ENCODE measurements around the gene NCAPH2. TPM values are rescaled to one million over a fixed set of nuclear protein-coding genes. Genes with fewer than 3 reads are reported as not detected.
"Not testable (repeated sequence)": the region's sequence is repeated elsewhere in the genome, so short reads cannot be mapped to it uniquely, and the experiment has no call there.

Gene NCAPH2
- polyA plus RNA-seq, 12 donors = 22.0 to 33.1 (median 29.8) TPM; not detected in 1

DNA sequence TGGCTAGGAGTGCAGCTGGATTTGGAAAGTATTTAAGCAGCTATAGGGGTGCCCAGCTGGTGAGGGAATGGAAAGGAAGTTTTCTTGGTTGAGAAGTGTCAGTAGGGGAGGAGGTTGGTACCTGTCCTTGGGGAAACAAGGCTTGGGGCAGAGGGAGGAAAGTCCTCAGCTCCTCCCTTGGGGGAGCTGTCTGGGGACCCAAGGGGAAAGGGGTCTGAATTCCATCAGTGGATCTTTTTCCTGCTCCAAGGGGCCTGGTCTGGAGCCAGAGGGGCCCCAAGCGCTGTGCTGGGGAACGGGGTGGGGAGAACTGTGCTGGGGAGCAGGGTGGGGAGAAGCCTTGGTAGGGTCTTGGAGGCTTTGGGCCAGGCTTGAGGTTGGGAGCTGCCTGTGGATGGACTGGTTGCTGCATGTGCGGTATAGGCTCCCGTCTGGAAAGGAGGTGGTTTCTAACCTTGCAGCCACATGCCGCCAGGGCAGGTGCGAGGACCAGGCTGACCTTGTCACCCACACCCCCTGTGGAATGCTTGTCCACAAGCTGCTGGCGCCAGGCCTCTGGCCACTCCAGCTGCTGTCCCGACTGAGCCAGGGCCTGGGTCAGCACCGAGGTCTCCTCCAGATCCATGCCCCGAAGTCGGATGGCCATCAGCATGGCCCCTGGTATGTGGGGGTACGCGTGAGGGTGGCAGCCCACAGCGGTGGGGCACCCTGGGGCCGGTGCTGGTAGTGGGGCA lies 20.8 kb downstream of the NCAPH2 start:
- DNase-seq = no peak

GRCh38 chr22:50529416-50529896 lies 21.4 kb downstream of the NCAPH2 start:
- no peak for DNase-seq

- no peak for DNase-seq
Measured at GRCh38 chr22:50529897-50530579, 22.0 kb downstream of the NCAPH2 start, which contains the start of gene TYMP. TYMP (minus strand) TSS chr22:50530012; CDS start chr22:50529709, 303 bp downstream.

- DNase-seq = no peak
Measured at GRCh38 chr22:50530580-50530876, 22.5 kb downstream of the NCAPH2 start.

- no peak for DNase-seq
Measured at GRCh38 chr22:50530877-50531545, 23.0 kb downstream of the NCAPH2 start.

GRCh38 chr22:50531546-50531961 lies 23.5 kb downstream of the NCAPH2 start:
- DNase-seq = no peak

DNA sequence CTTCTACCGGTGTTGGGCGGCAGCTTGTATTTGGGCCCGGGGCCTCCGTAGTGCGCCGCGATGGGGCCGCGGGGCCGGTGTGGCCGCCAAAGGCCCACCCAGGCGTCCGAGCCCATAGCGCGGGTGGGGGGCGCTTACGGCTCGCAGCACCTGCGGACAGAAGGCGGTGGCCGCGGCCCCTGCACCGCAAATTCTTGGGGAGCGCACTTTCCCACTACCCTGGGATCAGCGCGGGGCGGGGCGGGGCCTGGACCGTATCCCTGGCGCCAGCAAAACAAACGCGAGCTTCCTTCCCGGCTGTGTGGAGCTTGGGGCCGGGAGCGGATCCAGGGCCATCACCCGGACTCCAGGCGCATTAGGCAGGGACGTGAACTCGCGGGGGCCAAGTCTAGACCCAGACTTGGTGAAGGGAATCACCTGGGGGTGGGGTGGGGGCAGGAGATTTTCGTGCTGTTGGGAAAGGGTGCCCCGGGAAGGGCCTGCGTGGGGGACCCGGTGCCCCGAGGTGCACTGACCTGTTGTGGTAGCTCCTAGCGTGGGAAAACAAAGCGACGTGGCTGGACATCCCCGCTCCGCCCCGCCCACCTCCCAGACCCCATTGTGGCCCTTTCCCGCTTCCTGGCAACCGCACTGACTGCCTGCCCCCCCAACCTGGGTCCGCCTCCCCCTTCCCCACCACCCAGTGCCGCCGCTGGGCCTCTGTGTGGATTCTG lies 24.1 kb downstream of the NCAPH2 start:
- no peak for DNase-seq

DNA sequence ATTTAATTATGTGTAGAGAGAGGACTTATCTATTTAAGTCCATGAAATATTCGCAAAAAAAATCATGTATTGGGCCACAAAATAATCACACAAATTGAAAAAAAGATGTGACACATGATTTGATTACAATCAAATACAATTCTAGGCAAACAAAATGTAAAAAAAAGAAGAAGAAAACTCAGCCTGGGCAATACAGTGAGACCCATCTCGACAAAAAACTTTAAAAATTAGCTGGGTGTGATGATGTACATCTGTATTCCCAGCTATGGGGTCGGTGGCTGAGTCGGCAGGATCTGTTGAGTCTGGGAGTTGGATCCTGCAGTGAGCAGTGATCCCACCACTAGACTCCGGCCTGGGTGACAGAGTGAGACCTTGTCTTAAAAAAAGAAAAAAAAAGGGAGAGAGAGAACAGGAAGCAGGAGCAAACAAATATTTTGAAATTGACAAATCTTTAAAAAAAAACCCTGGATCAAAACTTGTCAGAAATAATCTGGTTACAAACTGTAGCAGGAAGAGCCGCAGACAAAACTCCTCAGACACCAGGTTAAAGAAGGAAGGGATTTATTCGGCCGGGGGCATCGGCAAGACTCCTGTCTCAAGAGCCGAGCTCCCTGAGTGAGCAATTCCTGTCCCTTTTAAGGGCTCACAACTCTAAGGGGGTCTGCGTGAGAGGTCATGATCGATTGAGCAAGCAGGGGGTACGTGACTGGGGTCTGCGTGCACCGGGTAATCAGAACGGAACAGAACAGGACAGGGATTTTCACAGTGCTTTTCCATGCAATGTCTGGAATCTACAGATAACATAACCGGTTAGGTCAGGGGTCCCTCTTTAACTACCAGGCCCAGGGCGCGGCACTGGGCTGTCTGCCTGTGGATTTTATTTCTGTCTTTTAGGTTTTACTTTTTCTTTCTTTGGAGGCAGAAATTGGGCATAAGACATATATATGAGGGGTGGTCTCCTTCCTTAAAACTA lies 25.1 kb downstream of the NCAPH2 start:
- no peak for DNase-seq

DNA sequence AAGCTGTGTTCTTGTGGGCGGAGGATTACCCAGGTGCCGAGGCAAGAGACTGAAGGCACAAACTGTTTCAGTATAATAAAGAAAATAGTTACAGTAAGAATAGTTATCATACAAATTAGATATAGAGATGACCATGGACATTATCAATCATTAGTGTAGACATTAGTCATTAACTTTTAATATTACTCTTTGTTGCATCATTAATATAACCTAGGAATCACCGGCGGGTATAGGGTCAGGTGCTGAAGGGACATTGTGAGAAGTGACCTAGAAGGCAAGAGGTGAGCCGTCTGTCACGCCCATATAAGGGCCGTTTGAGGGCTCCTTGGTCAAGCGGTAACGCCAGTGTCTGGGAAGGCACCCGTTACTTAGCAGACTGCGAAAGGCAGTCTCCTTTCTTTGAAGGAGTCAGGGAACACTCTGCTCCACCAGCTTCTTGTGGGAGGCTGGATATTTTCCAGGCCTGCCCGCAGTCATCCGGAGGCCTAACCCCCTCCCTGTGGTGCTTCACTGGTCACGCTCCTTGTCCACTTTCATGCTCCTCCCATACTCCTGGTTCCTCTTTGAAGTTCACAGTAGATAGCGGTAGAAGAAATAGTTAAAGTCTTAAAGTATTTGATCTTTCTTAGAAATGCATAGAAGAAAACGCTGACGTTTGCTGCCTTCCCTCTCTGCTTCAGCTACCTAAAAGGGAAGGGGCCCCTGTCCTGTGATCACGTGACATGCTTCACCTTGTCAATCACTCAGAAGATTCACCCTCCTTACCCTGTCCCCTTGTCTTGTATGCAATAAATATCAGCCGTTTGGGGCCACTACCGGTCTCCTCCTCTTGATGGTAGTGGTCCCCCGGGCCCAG lies 26.1 kb downstream of the NCAPH2 start:
- DNase-seq = not testable (repeated sequence)

GRCh38 chr22:50535113-50535512 lies 27.1 kb downstream of the NCAPH2 start:
- DNase-seq = no peak

DNA sequence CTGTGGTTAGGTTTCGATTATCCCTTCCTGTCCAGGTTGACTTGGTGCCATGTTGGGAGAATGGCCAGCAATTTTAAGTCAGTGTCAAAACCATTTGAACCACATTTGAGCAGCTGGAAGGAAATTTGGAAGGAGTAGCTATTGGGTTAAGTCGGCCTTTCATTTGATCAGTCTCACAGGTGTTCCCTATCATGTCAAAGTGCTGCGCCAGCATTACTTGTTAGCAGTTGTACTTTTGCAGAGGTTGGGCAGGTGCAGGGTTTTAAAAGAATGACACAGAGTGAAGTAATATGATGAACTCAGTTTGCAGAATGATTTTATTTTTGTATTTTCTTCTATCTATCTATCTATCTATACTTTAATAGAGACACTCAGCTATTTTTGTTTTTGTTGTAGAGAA lies 28.2 kb downstream of the NCAPH2 start:
- no peak for DNase-seq

DNA sequence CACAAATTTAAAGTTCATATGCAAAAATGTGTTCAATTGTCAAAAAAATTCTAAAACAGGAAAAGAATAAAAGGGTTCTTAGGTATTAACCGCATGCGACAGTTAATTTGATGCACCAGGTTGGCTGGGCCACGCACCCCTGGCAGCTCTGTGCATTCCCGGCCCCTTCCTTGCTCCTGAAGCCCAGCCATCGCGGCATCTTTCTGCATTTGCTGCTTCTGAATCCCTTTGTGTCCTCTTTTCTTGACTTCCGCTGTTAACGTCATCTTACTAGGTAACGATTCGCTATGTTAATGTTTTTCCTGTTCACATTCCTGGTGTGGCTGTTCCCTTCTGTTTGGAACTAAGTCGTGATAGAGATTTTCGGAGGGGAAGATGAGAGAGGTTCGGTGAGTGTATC lies 29.7 kb downstream of the NCAPH2 start:
- no peak for DNase-seq

DNA sequence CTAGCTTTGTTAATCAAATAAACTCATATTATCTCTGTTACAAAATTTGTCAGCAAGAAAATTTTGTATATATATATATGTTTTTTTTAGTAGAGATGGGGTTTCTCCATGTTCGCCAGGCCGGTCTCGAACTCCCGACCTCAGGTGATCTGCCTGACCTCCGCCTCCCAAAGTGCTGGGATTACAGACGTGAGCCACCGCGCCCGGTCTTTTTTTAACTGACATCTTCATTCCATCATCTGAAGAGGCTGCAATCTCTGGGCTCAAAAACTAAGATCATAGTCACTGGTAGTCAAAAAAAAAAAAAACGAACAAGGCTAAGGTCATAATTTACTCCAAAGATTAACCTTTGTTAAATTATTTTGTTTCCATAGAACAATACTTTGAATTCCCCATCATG lies 32.4 kb downstream of the NCAPH2 start:
- no peak for DNase-seq

DNA sequence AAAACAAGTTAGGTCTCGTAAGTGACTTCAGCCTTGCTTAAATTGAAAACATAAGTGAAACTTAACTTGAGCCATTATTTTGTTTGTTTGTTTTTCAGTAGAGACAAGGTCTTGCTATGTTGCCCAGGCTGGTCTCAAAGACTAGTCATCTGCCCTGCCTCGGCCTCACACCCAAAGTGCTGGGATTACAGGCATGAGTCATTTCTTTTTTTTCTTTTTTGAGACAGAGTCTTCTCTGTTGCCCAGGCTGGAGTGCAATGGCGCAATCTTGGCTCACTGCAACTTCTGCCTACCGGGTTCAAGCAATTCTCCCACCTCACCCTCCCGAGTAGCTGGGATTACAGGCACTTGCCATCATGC lies 33.6 kb downstream of the NCAPH2 start:
- not testable (repeated sequence) for DNase-seq

DNA sequence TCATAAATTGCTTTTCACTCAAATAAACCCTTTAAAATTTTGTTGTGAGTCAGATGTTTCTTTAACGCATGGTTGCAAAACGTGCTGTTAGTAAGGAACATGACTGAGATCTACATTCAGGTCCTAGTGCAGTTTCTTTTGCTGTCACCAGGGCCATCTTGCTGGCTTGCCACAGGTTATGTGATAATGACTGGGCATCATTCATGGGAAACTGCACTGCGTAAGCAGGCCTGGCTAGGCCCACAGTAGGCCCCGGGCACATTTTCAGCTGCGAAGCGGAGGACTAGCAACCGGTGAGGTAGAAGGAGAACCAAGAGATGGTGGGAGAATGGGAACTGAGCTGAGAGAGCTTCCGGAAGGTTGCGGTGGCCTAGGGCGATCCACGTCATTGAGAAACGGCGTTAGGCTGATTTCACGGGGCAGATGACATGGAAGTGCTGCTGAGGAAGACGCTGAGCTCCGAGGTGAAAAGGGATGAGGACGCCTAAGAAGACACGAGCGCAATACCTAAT lies 34.4 kb downstream of the NCAPH2 start:
- no peak for DNase-seq

GRCh38 chr22:50544078-50544745 lies 36.2 kb downstream of the NCAPH2 start:
- no peak for DNase-seq

DNA sequence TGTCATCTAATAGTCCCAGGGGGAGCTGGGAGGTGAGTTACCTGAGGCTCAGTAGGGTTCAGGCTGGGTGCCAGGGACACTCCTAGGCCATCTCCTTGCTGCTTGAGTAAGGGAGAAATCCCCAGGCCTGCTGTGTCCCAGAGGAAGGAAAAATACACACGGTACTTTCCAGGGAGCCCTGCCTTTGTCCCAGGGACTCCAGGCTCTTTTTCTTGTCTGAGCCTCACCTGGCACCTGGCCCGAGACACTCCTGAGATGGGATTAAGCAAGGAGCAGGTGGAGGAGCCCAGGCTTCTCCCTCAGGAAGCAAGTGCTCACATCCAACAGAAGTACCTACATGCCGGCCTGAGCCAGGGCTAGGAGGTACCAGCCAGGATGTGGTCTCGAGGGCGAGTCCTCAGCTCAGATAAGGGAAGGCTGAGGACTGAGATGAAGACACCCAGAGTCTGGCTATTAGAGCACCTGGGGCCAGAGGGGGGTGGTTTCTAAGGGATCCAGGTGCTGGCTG lies 36.8 kb downstream of the NCAPH2 start:
- no peak for DNase-seq

- DNase-seq = no peak
Measured at GRCh38 chr22:50545522-50546325, 37.7 kb downstream of the NCAPH2 start, which contains the start of gene KLHDC7B. KLHDC7B (plus strand) TSS chr22:50545899; CDS start chr22:50546244, 345 bp downstream.
